GM12891 (cell line): ENCODE data around the gene CXCR4.

Experiments
- DNase-seq: peaks from one replicate; pipeline ENCODE4 v3.0.0; 2011; ENCODE audit warnings: low spot score; ENCODE audit not compliant: insufficient read length
- FAIRE-seq: peaks from 2 replicates; lab custom pipeline; 2011; peaks lifted over from hg19 to GRCh38; lab: Jason Lieb, UNC
- PAX5 ChIP-seq: IDR thresholded peaks from 2 replicates; pipeline ENCODE4 v1.6.1; 2011; ENCODE audit warnings: low read length, moderate library complexity, mild to moderate bottlenecking; ENCODE audit not compliant: insufficient read depth, severe bottlenecking
- POLR2A ChIP-seq: IDR thresholded peaks from 2 replicates; pipeline ENCODE4 v1.6.1; 2011; ENCODE audit warnings: low read depth, low read length, control low read depth
- POLR2AphosphoS5 ChIP-seq: IDR thresholded peaks from 2 replicates; pipeline ENCODE4 v1.6.1; 2011; ENCODE audit warnings: low read depth, low read length, control low read depth
- POU2F2 ChIP-seq: IDR thresholded peaks from 2 replicates; pipeline ENCODE4 v1.6.1; 2011; ENCODE audit warnings: low read depth, mild to moderate bottlenecking, control low read depth, low read length, moderate library complexity
- SPI1 ChIP-seq: IDR thresholded peaks from 2 replicates; pipeline ENCODE4 v1.6.1; 2011; ENCODE audit warnings: low read depth, low read length, control low read depth
- TAF1 ChIP-seq: IDR thresholded peaks from 2 replicates; pipeline ENCODE4 v1.6.1; 2011; ENCODE audit warnings: low read depth, low read length, control low read depth

The CXCR4 gene

DNA sequence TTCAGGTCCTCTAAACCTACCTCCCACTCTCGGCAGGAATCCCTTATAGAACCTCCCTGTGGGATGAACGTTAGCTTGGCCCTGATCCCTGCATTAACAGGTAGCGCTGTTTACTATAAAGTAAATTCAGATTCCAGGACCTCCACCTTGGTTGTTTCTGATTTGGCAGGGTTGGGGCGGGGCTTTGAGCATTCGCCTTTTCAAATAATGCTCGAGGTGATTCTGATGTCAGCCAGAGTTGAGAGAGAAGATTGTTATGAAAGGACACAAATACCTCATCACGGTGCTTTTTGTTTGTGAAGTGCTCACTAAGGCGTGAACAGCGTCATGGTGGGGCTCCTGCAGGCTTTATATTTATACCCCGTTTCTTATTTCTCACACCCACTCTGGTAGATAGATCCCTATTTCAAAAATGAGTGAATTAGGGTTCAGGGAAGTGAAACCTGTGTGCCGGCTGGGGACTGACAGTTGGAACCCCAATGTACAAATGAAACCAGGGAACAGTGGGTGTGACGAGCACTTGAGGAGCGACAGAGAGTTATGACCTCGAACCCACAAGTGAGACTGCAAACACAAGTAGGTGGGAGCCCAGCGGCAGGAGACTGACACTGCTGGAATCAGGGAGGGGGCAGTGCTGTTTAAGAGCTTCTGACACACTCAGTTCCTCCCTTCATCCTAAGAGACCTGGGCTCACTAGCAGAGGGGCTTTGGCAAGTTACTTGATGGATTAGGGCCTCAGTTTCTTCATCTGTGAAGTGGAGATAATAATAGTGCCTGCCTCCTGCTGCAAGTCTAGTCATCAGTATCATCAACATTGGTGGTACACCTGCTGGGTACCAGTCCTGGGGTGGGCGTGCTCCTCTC, 14.2 kb upstream of the CXCR4 start:
- peak; percentile 98 for FAIRE-seq
- no peak for TF ChIP-seq POLR2AphosphoS5
- TF ChIP-seq PAX5: peak; percentile 92
- TF ChIP-seq TAF1: peak; percentile 22; the same call in 1 of the 2 replicates
- TF ChIP-seq SPI1: peak; percentile 100
- TF ChIP-seq POU2F2: peak; percentile 86
- TF ChIP-seq POLR2A: no peak
- peak; percentile 47 for DNase-seq

DNA sequence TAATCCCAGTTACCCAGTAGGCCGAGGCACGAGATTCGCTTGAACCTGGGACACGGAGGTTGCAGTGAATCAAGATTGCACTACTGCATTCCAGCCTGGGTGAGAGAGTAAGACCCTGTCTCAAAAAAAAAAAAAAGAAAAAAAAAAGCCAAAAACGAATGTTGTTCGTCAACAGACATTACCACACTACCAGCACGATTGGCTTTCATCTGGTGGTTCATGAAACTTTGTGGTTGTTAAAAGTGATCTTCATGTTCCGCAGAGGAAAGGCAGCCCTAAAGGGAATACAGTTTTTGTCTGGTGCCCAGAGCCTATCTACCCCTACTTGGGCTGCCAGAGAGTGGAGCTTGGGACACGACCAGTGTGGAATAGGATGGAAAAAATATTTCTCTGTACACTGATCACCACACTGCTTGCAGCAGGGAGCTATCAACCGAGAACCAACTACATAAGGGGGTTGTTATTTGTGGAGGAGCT, 13.6 kb upstream of the CXCR4 start:
- no peak for FAIRE-seq
- DNase-seq: no peak
- TF ChIP-seq POLR2AphosphoS5 (no peak), SPI1 (no peak), PAX5 (no peak), POU2F2 (no peak), TAF1 (no peak), POLR2A (no peak)

- DNase-seq (no peak), FAIRE-seq (no peak)
- TF ChIP-seq SPI1 (no peak), POLR2A (no peak), TAF1 (no peak), POU2F2 (no peak), PAX5 (no peak), POLR2AphosphoS5 (no peak)
Measured at GRCh38 chr2:136130511-136130910, 12.6 kb upstream of the CXCR4 start.

DNA sequence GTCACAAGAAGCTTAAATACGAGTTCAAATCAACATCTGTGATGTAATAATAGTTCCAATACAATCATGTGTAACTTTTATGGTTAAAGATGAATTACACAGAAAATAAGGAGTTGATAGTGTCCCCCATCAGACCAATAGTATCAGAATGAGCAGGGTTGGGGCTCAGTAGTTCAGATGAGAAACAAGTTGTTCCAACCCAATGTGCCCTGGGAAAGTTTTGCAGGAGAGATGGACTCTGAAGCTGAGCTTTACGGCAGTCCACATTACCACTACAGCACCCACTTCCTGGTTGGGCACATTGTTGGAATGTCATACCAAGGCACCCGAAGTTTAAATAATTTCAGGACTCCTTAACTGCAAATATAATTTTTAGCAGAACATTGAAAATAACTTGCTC, 12.1 kb upstream of the CXCR4 start:
- TF ChIP-seq PAX5 (no peak), SPI1 (no peak), POU2F2 (no peak), TAF1 (no peak), POLR2A (no peak)
- DNase-seq (no peak), FAIRE-seq (no peak)

DNA sequence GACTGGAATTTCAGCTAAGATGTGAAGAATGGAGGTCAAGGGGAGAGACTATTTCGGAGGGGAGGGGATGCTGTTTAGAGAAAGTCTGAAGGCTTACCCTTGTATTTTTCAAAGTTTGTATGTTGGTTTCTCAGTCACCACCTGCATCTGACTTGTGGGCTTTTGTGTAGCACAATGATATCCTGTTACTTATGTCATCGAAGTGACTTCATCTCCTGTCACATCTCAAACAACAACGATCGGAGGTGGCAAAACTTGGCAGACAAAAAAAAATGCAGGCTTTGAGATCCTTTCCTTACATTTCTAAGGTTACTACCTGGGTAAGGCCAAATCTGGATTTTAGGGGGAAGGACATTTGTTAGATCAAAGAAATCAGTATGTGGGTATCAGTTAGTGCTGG, 11.7 kb upstream of the CXCR4 start:
- DNase-seq (no peak), FAIRE-seq (no peak)
- TF ChIP-seq TAF1: no peak
- TF ChIP-seq SPI1: no peak
- TF ChIP-seq PAX5: no peak
- TF ChIP-seq POU2F2: no peak
- no peak for TF ChIP-seq POLR2A
- TF ChIP-seq POLR2AphosphoS5: no peak

- DNase-seq (no peak), FAIRE-seq (no peak)
- TF ChIP-seq POU2F2 (no peak), PAX5 (no peak)
Measured at GRCh38 chr2:136128905-136129304, 11.0 kb upstream of the CXCR4 start.

DNA sequence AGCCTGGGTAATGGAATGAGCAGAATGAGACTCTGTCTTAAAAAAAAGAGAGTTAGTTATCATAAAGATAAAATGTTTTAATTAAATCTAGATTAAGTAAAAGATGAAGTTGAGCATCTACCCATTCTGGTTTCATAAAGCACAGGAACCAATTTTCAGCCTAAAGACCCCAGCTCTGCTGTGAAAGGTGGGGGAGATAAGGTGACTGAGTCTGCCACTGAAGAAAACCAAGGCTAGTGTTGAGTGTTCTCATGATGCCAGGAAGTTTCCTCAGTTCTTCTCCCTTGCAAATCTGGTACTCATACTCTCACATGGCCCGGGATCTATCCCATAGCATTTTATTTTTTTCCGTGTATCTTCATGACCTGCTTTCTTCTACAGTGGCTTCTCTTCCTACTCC, 10.4 kb upstream of the CXCR4 start:
- no peak for TF ChIP-seq SPI1
- no peak for TF ChIP-seq POLR2AphosphoS5
- TF ChIP-seq POLR2A: no peak
- TF ChIP-seq POU2F2: no peak
- TF ChIP-seq PAX5: no peak
- TF ChIP-seq TAF1: no peak
- no peak for FAIRE-seq
- DNase-seq: no peak

GRCh38 chr2:136127356-136127755, 9.4 kb upstream of the CXCR4 start:
- FAIRE-seq (no peak), DNase-seq (no peak)
- TF ChIP-seq SPI1 (no peak), POLR2AphosphoS5 (no peak), TAF1 (no peak), POU2F2 (no peak), PAX5 (no peak), POLR2A (no peak)

GRCh38 chr2:136126421-136126926, 8.5 kb upstream of the CXCR4 start:
- no peak for DNase-seq
- no peak for FAIRE-seq
- TF ChIP-seq TAF1 (no peak), POLR2A (no peak), SPI1 (no peak), POU2F2 (no peak), POLR2AphosphoS5 (no peak), PAX5 (no peak)
